SK-MEL-5 (cell line): ENCODE results near the gene TRPM2. TPM values are rescaled to one million over a fixed set of nuclear protein-coding genes. Genes with fewer than 3 reads are reported as not detected.

Source experiments
- DNase-seq: peaks from one replicate; pipeline ENCODE4 v3.0.0-alpha.2; 2016; ENCODE audit warnings: low read depth, low spot score
- in situ Hi-C: cut with HindIII; loops from 2 replicates; pipeline ENCODE4 v1.10.0; 2016; ENCODE audit warnings: low sequenced_read_pairs, high pct_unique_total_duplicates, low pct_unique_long_range_greater_than_20kb
- polyA plus RNA-seq, 2 experiments: library from polyadenylated mRNA; depleted of rRNA; stranded (reverse); fragments of >200 nt; gene quantifications; 2 replicates each; pipeline ENCODE4 v1.2.3, GENCODE V29; 2015
- total RNA-seq: library from RNA; depleted of rRNA; stranded (reverse); fragments of >200 nt; shearing (Covaris generic); gene quantifications from 2 replicates; pipeline ENCODE4 v1.2.3, GENCODE V29; 2014; rRNA removed

Gene TRPM2
- 0.21 and 0.37 TPM in 2 replicates for total RNA-seq
- 0.56 and 0.65 TPM in 2 replicates for polyA plus RNA-seq (2015; cell fraction: cytosol; rRNA removed)
- polyA plus RNA-seq (2015; cell fraction: nucleus; rRNA removed), result not detected in 2 replicates

GRCh38 chr21:44353191-44353970 lies at the start of gene TRPM2:
TRPM2 (plus strand) TSS chr21:44353621; CDS start chr21:44353701, 80 bp downstream.
- in situ Hi-C loops, result no loop called here
- no peak for DNase-seq

GRCh38 chr21:44304011-44304616 lies 49.3 kb upstream of the TRPM2 start:
- in situ Hi-C loops, result no loop called here
- no peak for DNase-seq

GRCh38 chr21:44304877-44305293 lies 48.5 kb upstream of the TRPM2 start:
- DNase-seq, result peak; percentile 54
- in situ Hi-C loops, result no loop called here

- in situ Hi-C loops, result no loop called here
- DNase-seq, result no peak
These were observed 47.7 kb upstream of the TRPM2 start for GRCh38 chr21:44305691-44306090.

- in situ Hi-C loops, result no loop called here
- no peak for DNase-seq
These were observed 46.3 kb upstream of the TRPM2 start for GRCh38 chr21:44306936-44307704.

- in situ Hi-C loops, result no loop called here
- DNase-seq, result no peak
These were observed 42.6 kb upstream of the TRPM2 start for GRCh38 chr21:44310628-44311507.

- in situ Hi-C loops, result no loop called here
- no peak for DNase-seq
These were observed 41.3 kb upstream of the TRPM2 start for GRCh38 chr21:44312089-44312488.

GRCh38 chr21:44312716-44313115 lies 40.7 kb upstream of the TRPM2 start:
- in situ Hi-C loops, result no loop called here
- no peak for DNase-seq

- no peak for DNase-seq
- in situ Hi-C loops, result no loop called here
These were observed 40.0 kb upstream of the TRPM2 start for GRCh38 chr21:44313451-44313850.

- in situ Hi-C loops, result no loop called here
- DNase-seq, result no peak
These were observed 39.3 kb upstream of the TRPM2 start for GRCh38 chr21:44314128-44314527.

- DNase-seq, result no peak
- in situ Hi-C loops, result no loop called here
These were observed 38.9 kb upstream of the TRPM2 start for GRCh38 chr21:44314561-44314960.

- no peak for DNase-seq
- in situ Hi-C loops, result no loop called here
These were observed 37.7 kb upstream of the TRPM2 start for GRCh38 chr21:44315691-44316203.

GRCh38 chr21:44316277-44316900 lies 37.0 kb upstream of the TRPM2 start:
- in situ Hi-C loops, result no loop called here
- DNase-seq, result no peak

- DNase-seq, result no peak
- in situ Hi-C loops, result no loop called here
These were observed 36.1 kb upstream of the TRPM2 start for GRCh38 chr21:44317241-44317782.

GRCh38 chr21:44317871-44318270 lies 35.5 kb upstream of the TRPM2 start:
- DNase-seq, result no peak
- in situ Hi-C loops, result no loop called here

- DNase-seq, result no peak
- in situ Hi-C loops, result no loop called here
These were observed 34.7 kb upstream of the TRPM2 start for GRCh38 chr21:44318489-44319285.
